Measurements from ENCODE around the gene MAGI3. TPM values are rescaled to one million over a fixed set of nuclear protein-coding genes. Genes with fewer than 3 reads are reported as not detected.
A peak's percentile ranks its signal among the peaks of the same experiment; 100 is the strongest.

The MAGI3 gene
- total RNA-seq, 1 donor from 2014 or later, result 6.3 TPM

- DNase-seq (ENCODE audit: low read depth), result peak; percentile 29
- Histone ChIP-seq H3K27me3 (ENCODE audit: control insufficient read depth, insufficient read depth, low read length) (no peaks in the 10 kb centered on the region), H3K36me3 (ENCODE audit: control insufficient read depth, insufficient read depth, low read length) (no peaks in the 10 kb centered on the region), H3K4me3 (ENCODE audit: low read depth, low read length) (no peak overlapping the region)
- no peak for TF ChIP-seq CTCF (IDR thresholded peaks at IDR 0.05; ENCODE audit: insufficient read depth, low read length, severe bottlenecking)
- no peak for FAIRE-seq
Measured at GRCh38 chr1:113660088-113660487, 269.8 kb downstream of the MAGI3 start.

- no peak for TF ChIP-seq CTCF (IDR thresholded peaks at IDR 0.05; ENCODE audit: insufficient read depth, low read length, severe bottlenecking)
- FAIRE-seq, result no peak
- DNase-seq (ENCODE audit: low read depth), result no peak
- Histone ChIP-seq H3K27me3 (ENCODE audit: control insufficient read depth, insufficient read depth, low read length) (no peaks in the 10 kb centered on the region), H3K4me3 (ENCODE audit: low read depth, low read length) (no peak overlapping the region), H3K36me3 (ENCODE audit: control insufficient read depth, insufficient read depth, low read length) (no peaks in the 10 kb centered on the region)
Measured at GRCh38 chr1:113662101-113662500, 271.8 kb downstream of the MAGI3 start.

GRCh38 chr1:113663165-113663951 lies 273.0 kb downstream of the MAGI3 start:
- no peak overlapping the region for H3K4me3 ChIP-seq (ENCODE audit: low read depth, low read length)
- DNase-seq (ENCODE audit: low read depth), result peak; percentile 86
- H3K27me3 ChIP-seq (ENCODE audit: control insufficient read depth, insufficient read depth, low read length), result no peaks in the 10 kb centered on the region
- TF ChIP-seq CTCF (IDR thresholded peaks at IDR 0.05; ENCODE audit: insufficient read depth, low read length, severe bottlenecking), result no peak
- no peaks in the 10 kb centered on the region for H3K36me3 ChIP-seq (ENCODE audit: control insufficient read depth, insufficient read depth, low read length)
- no peak for FAIRE-seq

- TF ChIP-seq CTCF (IDR thresholded peaks at IDR 0.05; ENCODE audit: insufficient read depth, low read length, severe bottlenecking), result no peak
- no peaks in the 10 kb centered on the region for H3K27me3 ChIP-seq (ENCODE audit: control insufficient read depth, insufficient read depth, low read length)
- DNase-seq (ENCODE audit: low read depth) (no peak), FAIRE-seq (no peak)
- H3K4me3 ChIP-seq (ENCODE audit: low read depth, low read length), result no peak overlapping the region
- no peaks in the 10 kb centered on the region for H3K36me3 ChIP-seq (ENCODE audit: control insufficient read depth, insufficient read depth, low read length)
Measured at GRCh38 chr1:113665071-113665470, 274.8 kb downstream of the MAGI3 start.

- no peak for TF ChIP-seq CTCF (IDR thresholded peaks at IDR 0.05; ENCODE audit: insufficient read depth, low read length, severe bottlenecking)
- DNase-seq (ENCODE audit: low read depth) (no peak), FAIRE-seq (no peak)
- Histone ChIP-seq H3K27me3 (ENCODE audit: control insufficient read depth, insufficient read depth, low read length) (no peaks in the 10 kb centered on the region), H3K36me3 (ENCODE audit: control insufficient read depth, insufficient read depth, low read length) (no peaks in the 10 kb centered on the region), H3K4me3 (ENCODE audit: low read depth, low read length) (no peak overlapping the region)
Measured at GRCh38 chr1:113666126-113666525, 275.8 kb downstream of the MAGI3 start.

GRCh38 chr1:113669988-113670387 lies 279.7 kb downstream of the MAGI3 start:
- FAIRE-seq, result no peak
- H3K27me3 ChIP-seq (ENCODE audit: control insufficient read depth, insufficient read depth, low read length), result no peaks in the 10 kb centered on the region
- TF ChIP-seq CTCF (IDR thresholded peaks at IDR 0.05; ENCODE audit: insufficient read depth, low read length, severe bottlenecking), result no peak
- no peak overlapping the region for H3K4me3 ChIP-seq (ENCODE audit: low read depth, low read length)
- no peak for DNase-seq (ENCODE audit: low read depth)
- no peaks in the 10 kb centered on the region for H3K36me3 ChIP-seq (ENCODE audit: control insufficient read depth, insufficient read depth, low read length)

Measured in bronchial epithelial cell (primary cell).